HTERT RPE-1 (cell line): Measurements from ENCODE around the gene GNAI2.

ENCODE experiments used
- in situ Hi-C: fragments of 300-500 bp; cut with MboI; formaldehyde crosslinking; loops from 4 replicates; pipeline ENCODE4 v1.14.3; 2020; ENCODE audit warnings: low sequenced_read_pairs

Gene GNAI2

GRCh38 chr3:50235716-50236483, at the start of gene GNAI2:
TSS of gene GNAI2 (plus strand) at chr3:50236204. CDS start at chr3:50236336, 132 bp downstream.
- in situ Hi-C loops: no loop called here

- in situ Hi-C loops: no loop called here
Observed at GRCh38 chr3:50187750-50188149, 48.3 kb upstream of the GNAI2 start.

- in situ Hi-C loops: no loop called here
Observed at GRCh38 chr3:50189274-50189673, 46.7 kb upstream of the GNAI2 start.

GRCh38 chr3:50189989-50190388, 46.0 kb upstream of the GNAI2 start:
- in situ Hi-C loops: no loop called here

DNA sequence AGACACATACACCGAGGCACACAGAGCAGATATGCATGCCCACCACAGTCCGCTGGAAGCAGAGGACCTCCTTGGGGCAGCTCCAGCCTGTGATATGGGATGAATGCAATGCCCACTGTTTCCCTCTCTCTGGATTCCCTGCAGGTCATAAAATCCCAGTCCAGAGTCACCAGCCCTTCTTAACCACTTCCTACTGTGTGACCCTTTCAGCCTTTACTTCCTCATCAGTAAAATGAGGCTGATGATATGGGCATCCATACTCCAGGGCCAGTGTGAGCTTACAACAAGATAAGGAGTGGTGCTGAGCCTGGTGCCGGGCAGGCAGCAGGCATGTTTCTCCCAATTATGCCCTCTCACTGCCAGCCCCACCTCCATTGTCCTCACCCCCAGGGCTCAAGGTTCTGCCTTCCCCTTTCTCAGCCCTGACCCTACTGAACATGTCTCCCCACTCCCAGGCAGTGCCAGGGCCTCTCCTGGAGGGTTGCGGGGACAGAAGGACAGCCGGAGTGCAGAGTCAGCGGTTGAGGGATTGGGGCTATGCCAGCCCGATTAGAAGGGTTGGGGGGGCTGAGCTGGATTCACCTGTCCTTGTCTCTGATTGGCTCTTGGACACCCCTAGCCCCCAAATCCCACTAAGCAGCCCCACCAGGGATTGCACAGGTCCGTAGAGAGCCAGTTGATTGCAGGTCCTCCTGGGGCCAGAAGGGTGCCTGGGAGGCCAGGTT, 44.9 kb upstream of the GNAI2 start, which contains the start of gene GNAT1:
Gene GNAT1 (plus strand): TSS at position 675 of the 725 bp plus-strand sequence. CDS start 116 bp downstream, outside the sequence.
- in situ Hi-C loops: no loop called here

GRCh38 chr3:50192124-50192523, 43.9 kb upstream of the GNAI2 start:
- in situ Hi-C loops: no loop called here

- in situ Hi-C loops: no loop called here
Observed at GRCh38 chr3:50192689-50193141, 43.3 kb upstream of the GNAI2 start.

DNA sequence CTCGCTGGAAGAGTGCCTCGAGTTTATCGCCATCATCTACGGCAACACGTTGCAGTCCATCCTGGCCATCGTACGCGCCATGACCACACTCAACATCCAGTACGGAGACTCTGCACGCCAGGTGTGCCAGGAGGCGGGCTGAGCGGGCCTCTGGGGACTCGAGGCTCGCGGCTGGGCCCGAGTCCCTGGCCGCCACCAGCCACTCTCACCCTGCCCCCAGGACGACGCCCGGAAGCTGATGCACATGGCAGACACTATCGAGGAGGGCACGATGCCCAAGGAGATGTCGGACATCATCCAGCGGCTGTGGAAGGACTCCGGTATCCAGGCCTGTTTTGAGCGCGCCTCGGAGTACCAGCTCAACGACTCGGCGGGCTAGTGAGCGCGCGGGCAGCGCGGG, 42.7 kb upstream of the GNAI2 start:
- in situ Hi-C loops: no loop called here

GRCh38 chr3:50193746-50194127, 42.3 kb upstream of the GNAI2 start:
- in situ Hi-C loops: no loop called here

DNA sequence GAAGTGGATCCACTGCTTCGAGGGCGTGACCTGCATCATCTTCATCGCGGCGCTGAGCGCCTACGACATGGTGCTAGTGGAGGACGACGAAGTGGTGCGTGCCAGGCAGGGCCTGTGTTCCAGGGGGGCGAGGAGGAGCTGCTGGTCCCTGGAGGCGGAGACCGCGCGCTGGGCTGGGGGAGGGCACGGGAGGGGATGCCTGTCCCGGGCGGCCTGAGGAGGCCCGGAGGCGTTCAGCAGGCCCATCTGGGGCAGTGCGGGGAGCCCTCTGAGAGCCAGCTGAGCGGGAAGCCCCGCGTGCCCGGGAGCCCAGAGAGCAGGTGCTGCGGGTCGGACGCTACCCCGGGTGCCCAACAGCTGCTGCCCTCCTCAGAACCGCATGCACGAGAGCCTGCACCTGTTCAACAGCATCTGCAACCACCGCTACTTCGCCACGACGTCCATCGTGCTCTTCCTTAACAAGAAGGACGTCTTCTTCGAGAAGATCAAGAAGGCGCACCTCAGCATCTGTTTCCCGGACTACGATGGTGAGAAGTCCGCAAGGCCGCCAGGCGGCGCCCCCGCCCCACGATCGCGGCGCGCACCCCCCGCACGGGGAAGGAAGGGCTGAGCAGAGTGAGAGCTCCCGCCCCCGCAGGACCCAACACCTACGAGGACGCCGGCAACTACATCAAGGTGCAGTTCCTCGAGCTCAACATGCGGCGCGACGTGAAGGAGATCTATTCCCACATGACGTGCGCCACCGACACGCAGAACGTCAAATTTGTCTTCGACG, 41.7 kb upstream of the GNAI2 start:
- in situ Hi-C loops: no loop called here

- in situ Hi-C loops: no loop called here
Observed at GRCh38 chr3:50194903-50195500, 41.0 kb upstream of the GNAI2 start.

GRCh38 chr3:50195501-50196252, 40.3 kb upstream of the GNAI2 start:
- in situ Hi-C loops: no loop called here

- in situ Hi-C loops: no loop called here
Observed at GRCh38 chr3:50196253-50196801, 39.7 kb upstream of the GNAI2 start.

DNA sequence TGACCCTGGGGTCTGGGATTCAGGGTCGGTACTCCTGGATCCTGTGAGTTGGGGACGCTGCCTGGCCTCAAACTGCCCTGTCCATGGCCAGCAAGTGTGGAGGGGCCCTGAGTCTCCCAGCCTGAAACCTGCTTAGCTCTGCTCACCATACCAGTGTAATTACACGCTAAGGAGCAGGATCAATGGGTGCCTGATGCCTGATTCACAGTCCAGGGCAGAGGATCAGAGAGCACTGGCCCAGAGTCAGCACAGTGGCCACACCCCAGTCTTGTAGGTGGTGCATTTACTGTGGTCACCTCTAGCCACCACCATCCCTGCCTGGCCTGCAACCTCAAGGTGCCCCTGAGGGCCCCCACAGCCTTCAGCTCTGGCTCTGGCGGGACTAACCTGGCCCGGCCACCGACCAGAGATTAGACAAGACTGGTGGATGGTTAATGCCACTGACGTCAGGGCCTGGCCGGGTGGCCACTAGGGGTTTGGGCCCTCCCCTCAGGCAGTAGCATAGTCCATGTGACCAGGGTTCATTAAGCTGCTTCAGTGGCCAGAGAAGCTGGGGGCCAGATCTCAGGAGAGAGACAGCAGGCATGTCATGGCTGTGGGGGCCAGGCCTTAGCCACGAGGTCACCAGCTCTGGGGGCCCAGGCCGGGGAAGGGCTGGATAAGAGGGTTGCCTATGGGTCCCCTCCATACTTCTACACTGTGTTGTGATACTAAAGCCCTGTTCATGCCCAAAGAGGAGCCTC, 34.3 kb upstream of the GNAI2 start:
- in situ Hi-C loops: no loop called here

- in situ Hi-C loops: no loop called here
Observed at GRCh38 chr3:50202353-50203112, 33.5 kb upstream of the GNAI2 start.

GRCh38 chr3:50203113-50203808, 32.7 kb upstream of the GNAI2 start:
- in situ Hi-C loops: no loop called here

DNA sequence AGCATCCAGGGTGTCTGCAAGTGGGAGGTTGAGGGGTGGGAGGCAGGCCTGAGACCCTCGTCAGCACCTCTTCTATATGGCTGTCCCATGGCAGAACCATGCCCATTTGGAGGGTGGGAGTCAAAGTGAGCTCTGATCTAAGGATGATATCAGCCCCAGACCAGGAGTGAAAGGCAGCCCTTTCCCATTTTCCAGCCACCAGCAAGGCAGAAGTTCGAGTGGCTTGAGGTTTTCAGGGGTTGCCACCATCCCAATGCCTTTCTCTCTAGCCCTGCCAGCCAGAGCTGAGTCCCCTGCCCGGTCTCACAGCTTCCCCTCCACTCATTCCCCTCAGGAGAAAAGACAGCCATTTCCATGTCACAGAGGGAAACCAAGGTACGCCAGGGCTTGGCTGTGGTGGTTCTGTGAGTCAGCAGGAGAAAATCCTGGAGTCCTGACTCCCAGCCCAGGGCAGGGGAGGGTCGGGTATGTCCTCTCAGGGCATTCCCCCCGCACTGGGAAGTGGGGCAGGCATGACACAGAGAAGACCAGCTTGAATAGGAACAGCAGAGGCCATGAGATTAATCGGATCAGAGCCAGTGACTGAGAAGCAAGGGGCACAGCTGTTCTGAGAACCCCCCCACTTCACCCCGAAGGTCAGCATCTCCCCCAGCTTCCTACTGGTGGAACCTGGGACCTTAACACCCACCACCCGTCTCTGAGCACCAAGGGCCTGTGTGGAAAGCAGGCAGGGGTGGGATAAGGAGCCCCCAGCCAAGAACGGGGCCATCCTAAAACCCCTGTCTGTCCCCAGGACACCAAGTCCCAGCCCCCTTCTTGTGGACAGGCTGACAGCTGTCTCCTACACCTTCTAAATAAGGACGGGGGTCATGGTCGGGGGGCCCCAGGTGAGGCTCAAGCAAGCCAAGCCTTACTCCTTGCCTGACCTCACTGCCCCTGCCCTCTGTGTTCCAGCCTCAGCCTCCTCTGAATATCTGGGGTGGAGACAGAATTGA, 31.9 kb upstream of the GNAI2 start:
- in situ Hi-C loops: no loop called here
